ENCODE results near the gene GPX3. TPM values are rescaled to one million over a fixed set of nuclear protein-coding genes. Genes with fewer than 3 reads are reported as not detected.

Gene GPX3
- total and polyA plus RNA-seq, 2 experiments from 2014 or later, result 28.0 to 48.9 TPM

DNA sequence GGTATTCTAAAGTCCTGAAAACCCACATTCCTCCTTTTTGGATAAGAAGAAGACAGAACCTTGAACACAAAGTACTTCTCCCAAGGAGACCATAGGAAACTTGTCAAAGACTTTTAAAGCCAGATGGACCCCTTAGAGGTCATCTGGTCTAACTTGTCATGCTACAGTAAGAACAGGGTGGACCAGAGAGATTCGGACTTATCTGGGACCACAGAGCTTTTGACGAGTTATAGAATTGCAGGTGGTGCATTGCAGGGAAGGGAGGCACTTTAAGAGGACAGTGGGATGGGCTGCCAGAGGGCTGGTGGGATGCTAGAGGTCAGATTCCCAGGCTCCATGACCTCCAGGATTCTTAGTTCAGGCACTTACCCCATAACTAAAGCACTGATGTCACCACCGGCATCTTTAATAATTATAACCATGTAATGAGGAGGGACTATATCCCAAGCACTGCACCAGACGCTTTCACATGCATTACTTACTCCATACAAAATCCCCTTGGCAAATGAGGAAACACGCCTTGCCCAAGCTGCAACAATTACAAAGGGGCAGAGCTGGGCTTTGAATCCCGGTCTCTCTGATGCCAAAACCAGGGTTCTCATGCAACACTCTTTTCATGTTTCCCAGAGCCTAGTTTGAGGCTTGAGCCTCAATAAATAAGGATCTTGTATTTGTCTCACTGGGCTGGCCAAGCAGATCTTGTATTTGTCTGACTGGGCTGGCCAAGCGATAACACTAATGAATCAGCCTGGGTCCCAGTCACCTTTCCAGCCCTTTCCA is 12.8 kb upstream of the GPX3 start (continued):
- TF ChIP-seq, protein P1, sequence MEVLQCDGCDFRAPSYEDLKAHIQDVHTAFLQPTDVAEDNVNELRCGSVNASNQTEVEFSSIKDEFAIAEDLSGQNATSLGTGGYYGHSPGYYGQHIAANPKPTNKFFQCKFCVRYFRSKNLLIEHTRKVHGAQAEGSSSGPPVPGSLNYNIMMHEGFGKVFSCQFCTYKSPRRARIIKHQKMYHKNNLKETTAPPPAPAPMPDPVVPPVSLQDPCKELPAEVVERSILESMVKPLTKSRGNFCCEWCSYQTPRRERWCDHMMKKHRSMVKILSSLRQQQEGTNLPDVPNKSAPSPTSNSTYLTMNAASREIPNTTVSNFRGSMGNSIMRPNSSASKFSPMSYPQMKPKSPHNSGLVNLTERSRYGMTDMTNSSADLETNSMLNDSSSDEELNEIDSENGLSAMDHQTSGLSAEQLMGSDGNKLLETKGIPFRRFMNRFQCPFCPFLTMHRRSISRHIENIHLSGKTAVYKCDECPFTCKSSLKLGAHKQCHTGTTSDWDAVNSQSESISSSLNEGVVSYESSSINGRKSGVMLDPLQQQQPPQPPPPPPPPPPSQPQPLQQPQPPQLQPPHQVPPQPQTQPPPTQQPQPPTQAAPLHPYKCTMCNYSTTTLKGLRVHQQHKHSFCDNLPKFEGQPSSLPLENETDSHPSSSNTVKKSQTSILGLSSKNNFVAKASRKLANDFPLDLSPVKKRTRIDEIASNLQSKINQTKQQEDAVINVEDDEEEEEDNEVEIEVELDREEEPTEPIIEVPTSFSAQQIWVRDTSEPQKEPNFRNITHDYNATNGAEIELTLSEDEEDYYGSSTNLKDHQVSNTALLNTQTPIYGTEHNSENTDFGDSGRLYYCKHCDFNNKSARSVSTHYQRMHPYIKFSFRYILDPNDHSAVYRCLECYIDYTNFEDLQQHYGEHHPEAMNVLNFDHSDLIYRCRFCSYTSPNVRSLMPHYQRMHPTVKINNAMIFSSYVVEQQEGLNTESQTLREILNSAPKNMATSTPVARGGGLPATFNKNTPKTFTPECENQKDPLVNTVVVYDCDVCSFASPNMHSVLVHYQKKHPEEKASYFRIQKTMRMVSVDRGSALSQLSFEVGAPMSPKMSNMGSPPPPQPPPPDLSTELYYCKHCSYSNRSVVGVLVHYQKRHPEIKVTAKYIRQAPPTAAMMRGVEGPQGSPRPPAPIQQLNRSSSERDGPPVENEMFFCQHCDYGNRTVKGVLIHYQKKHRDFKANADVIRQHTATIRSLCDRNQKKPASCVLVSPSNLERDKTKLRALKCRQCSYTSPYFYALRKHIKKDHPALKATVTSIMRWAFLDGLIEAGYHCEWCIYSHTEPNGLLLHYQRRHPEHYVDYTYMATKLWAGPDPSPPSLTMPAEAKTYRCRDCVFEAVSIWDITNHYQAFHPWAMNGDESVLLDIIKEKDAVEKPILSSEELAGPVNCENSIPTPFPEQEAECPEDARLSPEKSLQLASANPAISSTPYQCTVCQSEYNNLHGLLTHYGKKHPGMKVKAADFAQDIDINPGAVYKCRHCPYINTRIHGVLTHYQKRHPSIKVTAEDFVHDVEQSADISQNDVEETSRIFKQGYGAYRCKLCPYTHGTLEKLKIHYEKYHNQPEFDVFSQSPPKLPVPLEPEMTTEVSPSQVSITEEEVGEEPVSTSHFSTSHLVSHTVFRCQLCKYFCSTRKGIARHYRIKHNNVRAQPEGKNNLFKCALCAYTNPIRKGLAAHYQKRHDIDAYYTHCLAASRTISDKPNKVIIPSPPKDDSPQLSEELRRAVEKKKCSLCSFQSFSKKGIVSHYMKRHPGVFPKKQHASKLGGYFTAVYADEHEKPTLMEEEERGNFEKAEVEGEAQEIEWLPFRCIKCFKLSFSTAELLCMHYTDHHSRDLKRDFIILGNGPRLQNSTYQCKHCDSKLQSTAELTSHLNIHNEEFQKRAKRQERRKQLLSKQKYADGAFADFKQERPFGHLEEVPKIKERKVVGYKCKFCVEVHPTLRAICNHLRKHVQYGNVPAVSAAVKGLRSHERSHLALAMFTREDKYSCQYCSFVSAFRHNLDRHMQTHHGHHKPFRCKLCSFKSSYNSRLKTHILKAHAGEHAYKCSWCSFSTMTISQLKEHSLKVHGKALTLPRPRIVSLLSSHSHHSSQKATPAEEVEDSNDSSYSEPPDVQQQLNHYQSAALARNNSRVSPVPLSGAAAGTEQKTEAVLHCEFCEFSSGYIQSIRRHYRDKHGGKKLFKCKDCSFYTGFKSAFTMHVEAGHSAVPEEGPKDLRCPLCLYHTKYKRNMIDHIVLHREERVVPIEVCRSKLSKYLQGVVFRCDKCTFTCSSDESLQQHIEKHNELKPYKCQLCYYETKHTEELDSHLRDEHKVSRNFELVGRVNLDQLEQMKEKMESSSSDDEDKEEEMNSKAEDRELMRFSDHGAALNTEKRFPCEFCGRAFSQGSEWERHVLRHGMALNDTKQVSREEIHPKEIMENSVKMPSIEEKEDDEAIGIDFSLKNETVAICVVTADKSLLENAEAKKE (CRISPR knock-in tag; IDR thresholded peaks at IDR 0.05), result no peak

DNA sequence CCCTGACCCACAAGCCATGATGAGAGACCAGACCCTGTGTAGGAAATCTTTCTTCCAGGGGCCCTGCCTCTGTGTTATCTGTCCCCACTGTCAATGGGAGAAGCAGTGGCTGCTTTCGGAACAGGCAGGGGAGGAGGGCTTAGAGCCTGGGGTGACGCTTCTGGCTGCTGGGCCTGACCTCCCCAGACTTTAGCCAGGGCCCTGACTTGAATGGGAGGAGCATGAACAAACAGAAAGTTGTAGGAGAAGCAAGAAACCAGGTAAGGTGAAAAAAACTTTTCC is 12.2 kb upstream of the GPX3 start:
- H3K27ac Mint-ChIP-seq, result no peak overlapping the region
- peaks cover under 1% of the 10 kb centered on the region for H3K27me3 Mint-ChIP-seq (ENCODE audit: insufficient read depth, low read depth, poor library complexity)
- Histone ChIP-seq H3K27me3 (ENCODE audit: insufficient read depth) (no peaks in the 10 kb centered on the region), H3K4me1 (ENCODE audit: insufficient read depth) (no peaks in the 10 kb centered on the region), H4K20me1 (replicated peaks; ENCODE audit: insufficient read depth) (no peaks in the 10 kb centered on the region), H3K79me2 (replicated peaks; ENCODE audit: insufficient read depth) (no peaks in the 10 kb centered on the region), H3K4me2 (no peak overlapping the region), H3F3A (replicated peaks; ENCODE audit: low read depth) (no peaks in the 10 kb centered on the region), H3K4me3 (no peak overlapping the region), H3K9me2 (ENCODE audit: insufficient read depth) (no peaks in the 10 kb centered on the region), H3K27ac (ENCODE audit: low read depth) (no peak overlapping the region), H3K36me3 (ENCODE audit: insufficient read depth) (no peaks in the 10 kb centered on the region), H2AFZ (no peak overlapping the region)
- no peaks in the 10 kb centered on the region for H3K36me3 Mint-ChIP-seq (ENCODE audit: low read depth)
- H3K9me3 Mint-ChIP-seq, result no peaks in the 10 kb centered on the region
- no peaks in the 10 kb centered on the region for H3K4me1 Mint-ChIP-seq
- ATAC-seq, result no peak
- H3K4me3 Mint-ChIP-seq, result no peak overlapping the region
- DNase-seq (ENCODE audit: low spot score), result no peak
- TF ChIP-seq ZNF114 (CRISPR knock-in tag; IDR thresholded peaks at IDR 0.05) (no peak), EZH2phosphoT487 (IDR thresholded peaks at IDR 0.05; ENCODE audit: unreplicated experiment) (no peak), STAT1 (IDR thresholded peaks at IDR 0.05; ENCODE audit: unreplicated experiment) (no peak), JUNB (IDR thresholded peaks at IDR 0.05; ENCODE audit: unreplicated experiment) (no peak), CREB1 (CRISPR knock-in tag; IDR thresholded peaks at IDR 0.05; ENCODE audit: low read depth) (no peak), NANOG (IDR thresholded peaks at IDR 0.05; ENCODE audit: borderline replicate concordance) (no peak)
